NCI-H510A treated with DMSO at 0.1 percent for 48 hours (cell line): ENCODE measurements around the gene SMARCD1.

Experiments used
- DNase-seq: peaks from one replicate; lab custom pipeline; 2025; lab: John Stamatoyannopoulos, UW

The SMARCD1 gene

GRCh38 chr12:50084775-50085614 lies at the start of gene SMARCD1:
SMARCD1 (plus strand) TSS chr12:50085342; CDS start chr12:50085370, 28 bp downstream.
- peak; percentile 92 for DNase-seq

GRCh38 chr12:50038336-50038735 lies 46.8 kb upstream of the SMARCD1 start:
- no peak for DNase-seq

GRCh38 chr12:50039151-50039835 lies 45.8 kb upstream of the SMARCD1 start:
- peak; percentile 64 for DNase-seq

- no peak for DNase-seq
Observed at GRCh38 chr12:50040657-50041056, 44.5 kb upstream of the SMARCD1 start.

GRCh38 chr12:50041062-50041860 lies 43.9 kb upstream of the SMARCD1 start:
- no peak for DNase-seq

GRCh38 chr12:50041962-50042361 lies 43.2 kb upstream of the SMARCD1 start:
- no peak for DNase-seq

GRCh38 chr12:50042693-50043092 lies 42.4 kb upstream of the SMARCD1 start:
- DNase-seq: no peak

GRCh38 chr12:50043308-50043707 lies 41.8 kb upstream of the SMARCD1 start:
- DNase-seq: no peak

GRCh38 chr12:50043854-50044253 lies 41.3 kb upstream of the SMARCD1 start:
- no peak for DNase-seq

- DNase-seq: no peak
Observed at GRCh38 chr12:50047693-50048250, 37.4 kb upstream of the SMARCD1 start.

GRCh38 chr12:50049254-50050118 lies 35.7 kb upstream of the SMARCD1 start:
- DNase-seq: no peak

- DNase-seq: no peak
Observed at GRCh38 chr12:50050119-50050385, 35.1 kb upstream of the SMARCD1 start.

GRCh38 chr12:50050410-50051098 lies 34.6 kb upstream of the SMARCD1 start:
- DNase-seq: no peak

GRCh38 chr12:50051101-50051806 lies 33.9 kb upstream of the SMARCD1 start:
- no peak for DNase-seq

GRCh38 chr12:50052544-50052943 lies 32.6 kb upstream of the SMARCD1 start:
- no peak for DNase-seq

- DNase-seq: no peak
Observed at GRCh38 chr12:50052964-50053363, 32.2 kb upstream of the SMARCD1 start.

- no peak for DNase-seq
Observed at GRCh38 chr12:50053583-50053982, 31.6 kb upstream of the SMARCD1 start.

GRCh38 chr12:50055831-50056638 lies 29.1 kb upstream of the SMARCD1 start:
- peak; percentile 37 for DNase-seq

- no peak for DNase-seq
Observed at GRCh38 chr12:50056639-50056976, 28.5 kb upstream of the SMARCD1 start.
